ENCODE data around the gene RAP1GAP.

Gene RAP1GAP

GRCh38 chr1:21553116-21553926 is 115.8 kb downstream of the RAP1GAP start:
- no peak overlapping the region for H3K4me2 ChIP-seq (ENCODE audit: low read length)
- H3F3A ChIP-seq (ENCODE audit: insufficient read depth, low read length) = no peaks in the 10 kb centered on the region
- no peaks in the 10 kb centered on the region for H3K9me2 ChIP-seq (ENCODE audit: low read depth, low read length)
- H2AFZ ChIP-seq (ENCODE audit: low read length) = no peak overlapping the region
- no peaks in the 10 kb centered on the region for H3K9me3 ChIP-seq (ENCODE audit: low read length)
- peaks cover 1% of the 10 kb centered on the region; the same call in 1 of the 2 replicates for H3K27me3 ChIP-seq (ENCODE audit: insufficient read depth, low read length)
- H3K4me1 ChIP-seq (ENCODE audit: insufficient read depth, low read length, severe bottlenecking) = no peaks in the 10 kb centered on the region
- H3K27ac ChIP-seq (ENCODE audit: low read depth, low read length, poor library complexity, severe bottlenecking) = no peak overlapping the region
- H3K9ac ChIP-seq (ENCODE audit: low read length) = no peak overlapping the region
- H3K79me2 ChIP-seq (ENCODE audit: insufficient read depth, low read length) = no peaks in the 10 kb centered on the region
- TF ChIP-seq, protein P1, sequence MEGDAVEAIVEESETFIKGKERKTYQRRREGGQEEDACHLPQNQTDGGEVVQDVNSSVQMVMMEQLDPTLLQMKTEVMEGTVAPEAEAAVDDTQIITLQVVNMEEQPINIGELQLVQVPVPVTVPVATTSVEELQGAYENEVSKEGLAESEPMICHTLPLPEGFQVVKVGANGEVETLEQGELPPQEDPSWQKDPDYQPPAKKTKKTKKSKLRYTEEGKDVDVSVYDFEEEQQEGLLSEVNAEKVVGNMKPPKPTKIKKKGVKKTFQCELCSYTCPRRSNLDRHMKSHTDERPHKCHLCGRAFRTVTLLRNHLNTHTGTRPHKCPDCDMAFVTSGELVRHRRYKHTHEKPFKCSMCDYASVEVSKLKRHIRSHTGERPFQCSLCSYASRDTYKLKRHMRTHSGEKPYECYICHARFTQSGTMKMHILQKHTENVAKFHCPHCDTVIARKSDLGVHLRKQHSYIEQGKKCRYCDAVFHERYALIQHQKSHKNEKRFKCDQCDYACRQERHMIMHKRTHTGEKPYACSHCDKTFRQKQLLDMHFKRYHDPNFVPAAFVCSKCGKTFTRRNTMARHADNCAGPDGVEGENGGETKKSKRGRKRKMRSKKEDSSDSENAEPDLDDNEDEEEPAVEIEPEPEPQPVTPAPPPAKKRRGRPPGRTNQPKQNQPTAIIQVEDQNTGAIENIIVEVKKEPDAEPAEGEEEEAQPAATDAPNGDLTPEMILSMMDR (IDR thresholded peaks at IDR 0.05; ENCODE audit: low read length) = no peak
- no peak for TF ChIP-seq EZH2 (IDR thresholded peaks at IDR 0.05; ENCODE audit: borderline replicate concordance, low read length)
- H4K20me1 ChIP-seq (ENCODE audit: insufficient read depth, low read length) = no peaks in the 10 kb centered on the region
- H3K36me3 ChIP-seq (ENCODE audit: insufficient read depth, low read length) = no peaks in the 10 kb centered on the region
- H3K4me3 ChIP-seq (ENCODE audit: low read depth, low read length, poor library complexity, severe bottlenecking) = no peak overlapping the region

GRCh38 chr1:21552715-21553114 is 116.4 kb downstream of the RAP1GAP start:
- H3K27me3 ChIP-seq (ENCODE audit: insufficient read depth, low read length) = no peaks in the 10 kb centered on the region

GRCh38 chr1:21550866-21551475 is 118.2 kb downstream of the RAP1GAP start:
- Histone ChIP-seq H3K4me1 (ENCODE audit: insufficient read depth, low read length, severe bottlenecking) (no peaks in the 10 kb centered on the region), H3K4me2 (ENCODE audit: low read length) (no peak overlapping the region), H3K36me3 (ENCODE audit: insufficient read depth, low read length) (no peaks in the 10 kb centered on the region), H2AFZ (ENCODE audit: low read length) (no peak overlapping the region), H3K9me3 (ENCODE audit: low read length) (no peaks in the 10 kb centered on the region), H3K27me3 (ENCODE audit: insufficient read depth, low read length) (no peaks in the 10 kb centered on the region), H3K27ac (ENCODE audit: low read depth, low read length, poor library complexity, severe bottlenecking) (no peak overlapping the region), H4K20me1 (ENCODE audit: insufficient read depth, low read length) (no peaks in the 10 kb centered on the region), H3K9ac (ENCODE audit: low read length) (no peak overlapping the region), H3F3A (ENCODE audit: insufficient read depth, low read length) (no peaks in the 10 kb centered on the region), H3K4me3 (ENCODE audit: low read depth, low read length, poor library complexity, severe bottlenecking) (no peak overlapping the region), H3K79me2 (ENCODE audit: insufficient read depth, low read length) (no peaks in the 10 kb centered on the region), H3K9me2 (ENCODE audit: low read depth, low read length) (no peaks in the 10 kb centered on the region)
- TF ChIP-seq EZH2 (IDR thresholded peaks at IDR 0.05; ENCODE audit: borderline replicate concordance, low read length) = no peak
- TF ChIP-seq, protein P1 (IDR thresholded peaks at IDR 0.05; ENCODE audit: low read length) = no peak

More at GRCh38 chr1:21552715-21553114, 116.4 kb downstream of the RAP1GAP start:
- no peaks in the 10 kb centered on the region for H3K79me2 ChIP-seq (ENCODE audit: insufficient read depth, low read length)
- H3F3A ChIP-seq (ENCODE audit: insufficient read depth, low read length) = no peaks in the 10 kb centered on the region
- no peak overlapping the region for H3K4me3 ChIP-seq (ENCODE audit: low read depth, low read length, poor library complexity, severe bottlenecking)
- no peaks in the 10 kb centered on the region for H4K20me1 ChIP-seq (ENCODE audit: insufficient read depth, low read length)
- H3K4me1 ChIP-seq (ENCODE audit: insufficient read depth, low read length, severe bottlenecking) = no peaks in the 10 kb centered on the region
- H3K4me2 ChIP-seq (ENCODE audit: low read length) = no peak overlapping the region
- H3K9me3 ChIP-seq (ENCODE audit: low read length) = no peaks in the 10 kb centered on the region
- no peak overlapping the region for H2AFZ ChIP-seq (ENCODE audit: low read length)
- no peak overlapping the region for H3K9ac ChIP-seq (ENCODE audit: low read length)
- H3K36me3 ChIP-seq (ENCODE audit: insufficient read depth, low read length) = no peaks in the 10 kb centered on the region
- no peaks in the 10 kb centered on the region for H3K9me2 ChIP-seq (ENCODE audit: low read depth, low read length)
- TF ChIP-seq, protein P1 (IDR thresholded peaks at IDR 0.05; ENCODE audit: low read length) = no peak
- TF ChIP-seq EZH2 (IDR thresholded peaks at IDR 0.05; ENCODE audit: borderline replicate concordance, low read length) = no peak
- H3K27ac ChIP-seq (ENCODE audit: low read depth, low read length, poor library complexity, severe bottlenecking) = no peak overlapping the region
